ENCODE measurements around the gene SPRING1.

GRCh38 chr12:116697305-116697704 lies 40.6 kb downstream of the SPRING1 start:
- TF ChIP-seq TAF1 (IDR thresholded peaks at IDR 0.05; ENCODE audit: borderline replicate concordance, low read depth, low read length): no peak
- TF ChIP-seq POLR2A (IDR thresholded peaks at IDR 0.05; ENCODE audit: low read depth, low read length): no peak
- no peak for TF ChIP-seq POLR2AphosphoS5 (IDR thresholded peaks at IDR 0.05; ENCODE audit: low read depth, low read length)

Data from GM12892 (cell line).